Measurements from ENCODE around the gene DONSON. TPM values are rescaled to one million over a fixed set of nuclear protein-coding genes. Genes with fewer than 3 reads are reported as not detected.

The DONSON gene
- total and polyA plus RNA-seq, 2 of the 13 experiments (the other 11 are each of a cell fraction or from before 2014, with no cell fraction given): 35.4 to 63.6 TPM

GRCh38 chr21:33542640-33543504 lies 45.6 kb downstream of the DONSON start, which contains the start of gene SON (continued):
- TF ChIP-seq NFYC (CRISPR knock-in tag; IDR thresholded peaks at IDR 0.05) (peak; percentile 95), AGO1 (IDR thresholded peaks at IDR 0.05; ENCODE audit: low read depth, low read length, poor library complexity, severe bottlenecking) (no peak), REXO4 (CRISPR knock-in tag; IDR thresholded peaks at IDR 0.05; ENCODE audit: borderline replicate concordance) (no peak), POLR2A (IDR thresholded peaks at IDR 0.05; ENCODE audit: insufficient read depth in 1 of 2, low read depth in 2 of 2, low read length in 2 of 2) (peak; percentile 88 to 97), ZMYM2 (CRISPR knock-in tag; IDR thresholded peaks at IDR 0.05) (no peak), MXD3 (CRISPR knock-in tag; IDR thresholded peaks at IDR 0.05) (no peak), GMEB1 (CRISPR knock-in tag; IDR thresholded peaks at IDR 0.05; ENCODE audit: borderline replicate concordance) (peak; percentile 93), ARID3A (IDR thresholded peaks at IDR 0.05; ENCODE audit: low read depth, low read length) (no peak), RARA (CRISPR knock-in tag; IDR thresholded peaks at IDR 0.05) (peak; percentile 6; the same call in 1 of the 2 replicates), IRF2 (CRISPR knock-in tag; IDR thresholded peaks at IDR 0.05) (peak; percentile 56; the same call in 1 of the 2 replicates), MTA1 (CRISPR knock-in tag; IDR thresholded peaks at IDR 0.05; ENCODE audit: borderline replicate concordance) (no peak), ZNF547 (CRISPR knock-in tag; IDR thresholded peaks at IDR 0.05) (peak; percentile 72), MIER2 (CRISPR knock-in tag; IDR thresholded peaks at IDR 0.05) (0 out of 2 replicates have a peak, but pooled peaks have one; percentile 15), TCF7 (IDR thresholded peaks at IDR 0.05; ENCODE audit: low read depth) (no peak), ZNF709 (CRISPR knock-in tag; IDR thresholded peaks at IDR 0.05) (peak; percentile 52; the same call in 1 of the 2 replicates), GLI4 (CRISPR knock-in tag; IDR thresholded peaks at IDR 0.05; ENCODE audit: borderline replicate concordance) (peak; percentile 64; the same call in 1 of the 2 replicates), MATR3 (CRISPR knock-in tag; IDR thresholded peaks at IDR 0.05) (no peak), SYNCRIP (IDR thresholded peaks at IDR 0.05; ENCODE audit: insufficient read depth, low read depth, low read length) (no peak), POLR2AphosphoS5 (IDR thresholded peaks at IDR 0.05; ENCODE audit: low read depth, low read length) (peak; percentile 94), ZNF619 (CRISPR knock-in tag; IDR thresholded peaks at IDR 0.05) (no peak; the same call in 1 of the 2 replicates), TFAP4 (IDR thresholded peaks at IDR 0.05; ENCODE audit: borderline replicate concordance, low read depth) (peak; percentile 10; the same call in 1 of the 2 replicates), CENPBD1 (CRISPR knock-in tag; IDR thresholded peaks at IDR 0.05; ENCODE audit: borderline replicate concordance, low read depth) (no peak), KDM5B (CRISPR knock-in tag; IDR thresholded peaks at IDR 0.05; ENCODE audit: borderline replicate concordance) (no peak), MLX (CRISPR knock-in tag; IDR thresholded peaks at IDR 0.05) (no peak), EED (CRISPR knock-in tag; IDR thresholded peaks at IDR 0.05) (no peak)
